GM13977 (cell line): Measurements from ENCODE around the gene RIPOR2.

ENCODE experiments used
- DNase-seq: peaks from one replicate; pipeline ENCODE4 v3.0.0; 2012; ENCODE audit warnings: low spot score
- in situ Hi-C: fragments of 300-500 bp; cut with MboI; formaldehyde crosslinking; loops from one replicate; pipeline ENCODE4 v1.12.0; 2022; ENCODE audit warnings: low sequenced_read_pairs, low pct_unique_long_range_greater_than_20kb, mixed read lengths, inconsistent platforms; ENCODE audit not compliant: unreplicated experiment
- TF ChIP-seq, protein P1 (sequence below): IDR thresholded peaks from 2 replicates; pipeline ENCODE4 v1.5.1; 2012; ENCODE audit warnings: mild to moderate bottlenecking, control low read depth; ENCODE audit not compliant: insufficient read depth; ENCODE audit errors: extremely low read depth, missing control alignments

The RIPOR2 gene

DNA sequence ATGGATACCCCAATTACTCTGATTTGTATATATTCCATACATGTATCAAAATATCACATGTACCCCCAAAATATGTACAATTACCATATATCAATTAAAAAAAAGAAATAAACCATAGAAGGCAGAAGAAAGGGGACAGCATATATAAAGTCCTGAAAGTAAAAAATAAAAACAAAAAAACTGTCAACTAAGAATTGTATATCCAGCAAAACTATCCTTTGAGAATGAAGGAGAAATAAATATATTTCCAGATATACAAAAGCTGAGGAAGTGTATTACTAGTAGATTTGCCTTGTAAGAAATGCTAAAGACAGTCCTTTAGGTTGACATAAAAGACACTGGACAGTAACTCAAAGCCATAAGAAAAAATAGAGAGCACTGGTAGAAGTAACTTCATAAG lies 9.3 kb upstream of the RIPOR2 start:
- DNase-seq: no peak
- TF ChIP-seq, protein P1, sequence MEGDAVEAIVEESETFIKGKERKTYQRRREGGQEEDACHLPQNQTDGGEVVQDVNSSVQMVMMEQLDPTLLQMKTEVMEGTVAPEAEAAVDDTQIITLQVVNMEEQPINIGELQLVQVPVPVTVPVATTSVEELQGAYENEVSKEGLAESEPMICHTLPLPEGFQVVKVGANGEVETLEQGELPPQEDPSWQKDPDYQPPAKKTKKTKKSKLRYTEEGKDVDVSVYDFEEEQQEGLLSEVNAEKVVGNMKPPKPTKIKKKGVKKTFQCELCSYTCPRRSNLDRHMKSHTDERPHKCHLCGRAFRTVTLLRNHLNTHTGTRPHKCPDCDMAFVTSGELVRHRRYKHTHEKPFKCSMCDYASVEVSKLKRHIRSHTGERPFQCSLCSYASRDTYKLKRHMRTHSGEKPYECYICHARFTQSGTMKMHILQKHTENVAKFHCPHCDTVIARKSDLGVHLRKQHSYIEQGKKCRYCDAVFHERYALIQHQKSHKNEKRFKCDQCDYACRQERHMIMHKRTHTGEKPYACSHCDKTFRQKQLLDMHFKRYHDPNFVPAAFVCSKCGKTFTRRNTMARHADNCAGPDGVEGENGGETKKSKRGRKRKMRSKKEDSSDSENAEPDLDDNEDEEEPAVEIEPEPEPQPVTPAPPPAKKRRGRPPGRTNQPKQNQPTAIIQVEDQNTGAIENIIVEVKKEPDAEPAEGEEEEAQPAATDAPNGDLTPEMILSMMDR: no peak
- in situ Hi-C loops: no loop called here

DNA sequence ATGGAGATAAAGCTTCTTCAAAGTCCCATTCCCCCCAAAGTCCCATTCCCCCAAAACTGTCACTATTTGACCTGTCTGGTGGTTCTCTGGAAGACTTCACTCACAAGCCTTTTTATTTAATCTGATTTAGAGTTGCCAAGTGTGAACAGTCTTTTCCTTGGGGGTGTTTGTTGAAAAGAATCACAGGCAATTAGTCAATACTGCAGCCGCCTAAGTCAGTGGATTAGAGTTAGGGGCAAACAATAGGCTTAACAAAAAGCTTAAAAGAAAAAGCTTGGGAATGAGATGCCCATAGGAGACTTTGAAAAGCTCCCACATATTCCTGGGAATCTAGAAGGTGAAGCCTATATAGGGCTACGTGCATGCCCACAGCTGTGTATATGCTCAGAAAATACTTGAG lies 8.0 kb upstream of the RIPOR2 start:
- DNase-seq: no peak
- TF ChIP-seq, protein P1: no peak
- in situ Hi-C loops: no loop called here

DNA sequence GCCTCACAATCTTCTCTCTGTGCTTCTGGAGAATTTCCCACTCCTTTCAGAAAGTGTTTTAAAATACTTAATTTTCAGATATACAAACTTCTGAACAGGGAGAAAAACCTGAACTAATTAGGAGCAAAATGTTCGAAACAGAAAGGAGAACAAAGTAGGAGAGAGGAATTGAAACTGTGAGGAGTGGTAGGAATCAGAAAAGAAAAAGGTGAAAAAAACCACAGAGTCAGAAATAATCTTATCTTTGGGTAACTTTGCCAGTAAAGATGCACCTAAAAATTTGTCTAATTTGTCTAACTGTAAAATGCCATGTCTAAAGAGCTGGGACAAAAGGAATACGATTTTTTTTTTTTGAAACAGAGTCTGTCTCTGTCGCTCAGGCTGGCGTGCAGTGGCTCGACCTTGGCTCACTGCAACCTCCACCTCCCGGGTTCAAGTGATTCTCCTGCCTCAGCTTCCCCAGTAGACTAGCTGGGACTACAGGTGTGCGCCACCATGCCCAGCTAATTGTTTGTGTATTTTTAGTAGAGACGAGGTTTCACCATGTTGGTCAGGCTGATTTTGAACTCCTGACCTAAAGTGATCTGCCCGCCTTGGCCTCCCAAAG lies 4.7 kb upstream of the RIPOR2 start:
- in situ Hi-C loops: no loop called here
- no peak for DNase-seq
- TF ChIP-seq, protein P1: no peak

DNA sequence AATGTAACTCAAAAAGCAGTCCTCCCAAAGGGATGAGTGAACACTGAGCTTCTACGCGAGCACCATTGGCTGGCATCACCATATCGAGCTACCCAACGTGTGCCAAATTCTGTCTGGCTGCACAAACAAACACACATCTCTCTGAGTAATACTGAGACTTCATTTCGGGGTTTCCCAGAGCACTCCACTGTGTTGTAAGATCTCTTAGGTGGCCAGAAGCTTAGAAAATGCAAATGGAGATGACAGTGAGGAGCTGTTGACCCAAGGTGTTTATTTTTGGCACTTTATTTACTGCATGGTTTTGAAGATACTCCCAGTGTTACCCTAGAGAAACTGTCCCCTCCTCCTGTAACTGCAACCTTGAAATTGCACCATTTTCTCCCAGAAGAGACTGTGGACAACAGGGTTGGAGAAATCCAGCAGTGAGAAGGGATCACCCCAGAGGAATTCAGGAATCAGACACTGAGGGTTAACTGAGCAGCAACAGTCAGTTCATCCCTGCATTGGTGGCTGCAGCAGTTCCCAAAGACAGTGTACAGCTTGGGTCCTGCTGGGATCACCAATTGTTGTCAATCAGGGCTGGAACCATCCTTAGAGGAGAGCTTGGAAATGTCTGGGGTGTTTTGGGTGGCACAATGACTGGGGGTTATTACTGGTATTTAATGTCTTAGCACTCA lies 1.0 kb upstream of the RIPOR2 start:
- in situ Hi-C loops: loop anchor here (10.0 kb wide), 1 partner anchor 82 kb away; no protein-coding TSS in a partner anchor

DNA sequence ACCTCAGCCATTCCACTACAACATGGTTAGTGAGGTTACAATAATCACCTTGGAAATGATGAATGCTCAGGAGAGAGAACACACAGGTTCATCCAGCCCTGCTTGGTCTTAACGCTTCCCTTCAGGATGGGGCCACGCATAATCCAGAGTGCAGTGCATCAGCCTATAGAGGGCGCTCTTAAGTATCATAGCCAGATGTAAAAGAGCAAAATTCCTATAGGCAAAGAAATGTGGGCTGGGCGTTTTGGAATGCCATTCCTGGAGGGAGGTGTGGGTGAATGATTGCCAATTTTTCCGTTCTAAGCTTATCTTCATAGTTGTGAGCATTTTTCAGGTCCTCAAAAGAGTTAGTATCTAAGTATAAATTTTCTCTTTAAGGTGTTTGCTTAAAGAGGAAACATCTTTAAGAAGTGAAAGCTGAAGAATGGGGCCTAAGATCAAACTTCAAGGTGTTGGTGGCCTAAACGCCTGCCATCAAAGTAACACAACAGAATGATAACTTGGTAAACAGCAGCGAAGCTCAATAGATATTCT lies 1.8 kb downstream of the RIPOR2 start:
- in situ Hi-C loops: loop anchor here (10.0 kb wide), 1 partner anchor 79 kb away; no protein-coding TSS in a partner anchor
- TF ChIP-seq, protein P1: peak; percentile 86
- DNase-seq: no peak

More for the DNA sequence above, 1.0 kb upstream of the RIPOR2 start:
- TF ChIP-seq, protein P1: no peak
- DNase-seq: peak; percentile 64

DNA sequence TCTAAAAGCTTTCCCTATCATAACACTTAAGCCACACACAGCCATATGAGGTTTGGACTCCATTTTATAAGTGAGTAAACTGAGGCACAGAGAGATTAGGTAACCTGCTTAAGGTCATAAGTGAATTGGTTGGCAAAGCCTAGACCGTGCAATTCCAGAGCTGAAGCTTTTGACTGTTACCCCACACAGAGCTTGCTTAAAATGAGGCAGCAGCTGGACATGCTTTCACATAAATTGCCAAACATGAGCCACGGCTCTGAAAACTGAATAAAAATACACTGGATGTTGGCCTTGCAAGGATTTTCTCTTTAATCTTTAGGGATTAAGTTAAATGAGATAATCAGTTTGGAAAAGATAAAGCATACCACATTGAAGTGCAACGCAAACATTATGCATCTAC lies 2.5 kb downstream of the RIPOR2 start:
- TF ChIP-seq, protein P1: no peak
- no peak for DNase-seq
- in situ Hi-C loops: loop anchor here (10.0 kb wide), 1 partner anchor 78 kb away; no protein-coding TSS in a partner anchor
